A673 (cell line): ENCODE data around the gene SEC14L5. TPM values are rescaled to one million over a fixed set of nuclear protein-coding genes. Genes with fewer than 3 reads are reported as not detected.

Experiments used
- BruUV-seq: library from RNA; stranded (reverse); fragments of 400-500 nt; replicated peaks from 2 replicates; lab custom pipeline; 2021; lab: Mats Ljungman, UMichigan
- CTCF ChIA-PET: fragments of 300-600 bp; sonication (Branson Sonifier 250); formaldehyde crosslinking; loops from one replicate; lab custom pipeline; 2022; ENCODE audit warnings: antibody characterized with exemption; lab: Charles Lee
- POLR2A ChIA-PET: fragments of 300-600 bp; sonication (Branson Sonifier 250); formaldehyde crosslinking; loops from one replicate; lab custom pipeline; 2022; ENCODE audit warnings: antibody characterized with exemption; ENCODE audit not compliant: low non-redundant PET; lab: Charles Lee
- DNase-seq: peaks from one replicate; pipeline ENCODE4 v3.0.0-alpha.2; 2015; ENCODE audit warnings: low spot score
- H3K27ac ChIP-seq: fragments of 200-600 bp; sonication (generic); 2 replicates; pipeline ENCODE4 v1.5.1; 2016; ENCODE audit warnings: mixed run types, low read depth, mild to moderate bottlenecking, mixed read lengths, antibody characterized with exemption, low read length; ENCODE audit not compliant: poor library complexity, severe bottlenecking
- H3K27me3 ChIP-seq: fragments of 200-600 bp; sonication (generic); replicated peaks from 2 replicates; pipeline ENCODE4 v1.6.1; 2017; ENCODE audit warnings: mixed run types, low read depth, mild to moderate bottlenecking, mixed read lengths, antibody characterized with exemption, low read length; ENCODE audit not compliant: insufficient read depth, poor library complexity
- H3K36me3 ChIP-seq: fragments of 200-600 bp; sonication (generic); 2 replicates; pipeline ENCODE4 v1.6.1; 2016; ENCODE audit warnings: mixed run types, mild to moderate bottlenecking, mixed read lengths, antibody characterized with exemption, low read length; ENCODE audit not compliant: insufficient read depth, poor library complexity, severe bottlenecking
- H3K4me1 ChIP-seq: fragments of 200-600 bp; sonication (generic); 2 replicates; pipeline ENCODE4 v1.6.1; 2017; ENCODE audit warnings: mixed run types, mild to moderate bottlenecking, mixed read lengths, antibody characterized with exemption, low read length; ENCODE audit not compliant: insufficient read depth, poor library complexity, severe bottlenecking
- H3K4me3 ChIP-seq: fragments of 200-600 bp; sonication (generic); 2 replicates; pipeline ENCODE4 v1.5.1; 2016; ENCODE audit warnings: low read depth, mixed run types, mild to moderate bottlenecking, mixed read lengths, low read length; ENCODE audit not compliant: poor library complexity, severe bottlenecking
- H3K9me3 ChIP-seq: fragments of 200-600 bp; sonication (generic); 2 replicates; pipeline ENCODE4 v1.6.1; 2016; ENCODE audit warnings: mixed run types, low read depth, mild to moderate bottlenecking, mixed read lengths, antibody characterized with exemption, low read length; ENCODE audit not compliant: poor library complexity, severe bottlenecking
- EZH2 ChIP-seq: fragments of 200-600 bp; sonication (generic); IDR thresholded peaks from 2 replicates; pipeline ENCODE4 v1.6.1; 2017; ENCODE audit warnings: borderline replicate concordance, low read depth, mild to moderate bottlenecking, mixed read lengths, antibody characterized with exemption, low read length; ENCODE audit not compliant: poor library complexity, severe bottlenecking
- intact Hi-C: fragments of 100-400 bp; cut with micrococcal nuclease; formaldehyde crosslinking; loops from one replicate; pipeline ENCODE4 v1.10.0; 2022; ENCODE audit not compliant: unreplicated experiment
- total RNA-seq: library from RNA; stranded (reverse); gene quantifications from 2 replicates; pipeline ENCODE4 v1.2.3, GENCODE V29; 2021
- TF ChIP-seq, protein P1 (sequence below): fragments of 300-800, 200-600 bp; sonication (generic); conservative IDR thresholded peaks from 2 replicates; pipeline ENCODE4 v1.5.1; 2017; ENCODE audit warnings: low read depth, mild to moderate bottlenecking, antibody characterized with exemption, low read length, moderate library complexity, mixed read lengths

The SEC14L5 gene
- total RNA-seq, 1 experiment from 2014 or later, result 0.04 TPM

DNA sequence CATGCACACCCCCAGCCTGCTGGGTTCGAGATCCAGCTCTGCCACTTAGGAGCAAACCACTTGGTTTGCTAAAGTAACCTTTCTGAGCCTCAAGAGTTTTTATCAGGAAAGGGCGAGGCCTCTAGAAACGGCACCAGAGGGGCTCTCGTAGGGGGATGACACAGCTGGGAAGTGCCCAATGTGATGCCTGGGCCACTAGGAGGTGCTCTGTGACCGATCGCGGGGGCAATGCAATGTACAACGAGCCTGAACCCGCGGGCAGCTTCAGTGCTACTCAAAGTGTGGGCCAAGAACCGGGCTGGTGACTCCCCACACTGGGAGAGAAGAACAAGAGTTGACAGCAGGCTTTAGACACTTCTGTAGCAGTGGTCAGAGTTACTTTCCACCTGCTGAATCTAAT lies 98.2 kb downstream of the SEC14L5 start:
- Histone ChIP-seq H3K27ac (no peak overlapping the region), H3K9me3 (no peaks in the 10 kb centered on the region), H3K36me3 (no peaks in the 10 kb centered on the region), H3K4me3 (no peak overlapping the region), H3K27me3 (peaks cover 5% of the 10 kb centered on the region), H3K4me1 (no peaks in the 10 kb centered on the region)
- no TSS peak for BruUV-seq
- intact Hi-C loops, result no loop called here
- no peak for TF ChIP-seq EZH2
- TF ChIP-seq, protein P1, sequence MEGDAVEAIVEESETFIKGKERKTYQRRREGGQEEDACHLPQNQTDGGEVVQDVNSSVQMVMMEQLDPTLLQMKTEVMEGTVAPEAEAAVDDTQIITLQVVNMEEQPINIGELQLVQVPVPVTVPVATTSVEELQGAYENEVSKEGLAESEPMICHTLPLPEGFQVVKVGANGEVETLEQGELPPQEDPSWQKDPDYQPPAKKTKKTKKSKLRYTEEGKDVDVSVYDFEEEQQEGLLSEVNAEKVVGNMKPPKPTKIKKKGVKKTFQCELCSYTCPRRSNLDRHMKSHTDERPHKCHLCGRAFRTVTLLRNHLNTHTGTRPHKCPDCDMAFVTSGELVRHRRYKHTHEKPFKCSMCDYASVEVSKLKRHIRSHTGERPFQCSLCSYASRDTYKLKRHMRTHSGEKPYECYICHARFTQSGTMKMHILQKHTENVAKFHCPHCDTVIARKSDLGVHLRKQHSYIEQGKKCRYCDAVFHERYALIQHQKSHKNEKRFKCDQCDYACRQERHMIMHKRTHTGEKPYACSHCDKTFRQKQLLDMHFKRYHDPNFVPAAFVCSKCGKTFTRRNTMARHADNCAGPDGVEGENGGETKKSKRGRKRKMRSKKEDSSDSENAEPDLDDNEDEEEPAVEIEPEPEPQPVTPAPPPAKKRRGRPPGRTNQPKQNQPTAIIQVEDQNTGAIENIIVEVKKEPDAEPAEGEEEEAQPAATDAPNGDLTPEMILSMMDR, result peak; percentile 77
- CTCF ChIA-PET, result interaction anchor here (0.6 to 1.1 kb wide), 3 partner anchors 28 to 1535 kb away, joined by 3 read pairs; no protein-coding TSS in a partner anchor
- peak; percentile 63 for DNase-seq
- POLR2A ChIA-PET, result no interaction called here

DNA sequence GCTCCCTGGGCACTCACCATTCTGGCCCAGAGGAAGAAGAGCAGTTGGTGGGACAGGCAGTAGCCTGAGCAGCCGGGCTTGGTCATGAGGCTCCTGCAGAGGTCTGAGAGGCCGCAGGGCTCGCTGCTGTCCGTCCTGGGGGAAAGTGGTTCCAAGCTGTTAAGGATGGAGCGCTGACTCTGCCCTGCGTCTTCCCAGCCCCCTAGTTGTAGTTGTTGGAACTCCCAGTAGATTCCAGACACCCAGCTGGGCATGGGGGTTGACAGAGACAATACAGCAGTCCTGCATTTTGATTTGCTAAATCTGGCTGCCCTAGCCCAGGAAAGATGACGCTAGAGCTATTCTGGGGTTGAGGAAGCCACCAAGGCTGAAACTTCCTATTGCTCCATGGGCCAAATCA lies 100.3 kb downstream of the SEC14L5 start:
- peak; percentile 55 for DNase-seq
- Histone ChIP-seq H3K4me1 (no peaks in the 10 kb centered on the region), H3K27ac (no peak overlapping the region), H3K4me3 (no peak overlapping the region), H3K36me3 (no peaks in the 10 kb centered on the region), H3K9me3 (no peaks in the 10 kb centered on the region), H3K27me3 (peaks cover 14% of the 10 kb centered on the region)
- TF ChIP-seq, protein P1, result peak; percentile 28; the same call in 1 of the 2 replicates
- no peak for TF ChIP-seq EZH2
- ChIA-PET POLR2A (no interaction called here), CTCF (no interaction called here)
- intact Hi-C loops, result no loop called here
- BruUV-seq, result no TSS peak

DNA sequence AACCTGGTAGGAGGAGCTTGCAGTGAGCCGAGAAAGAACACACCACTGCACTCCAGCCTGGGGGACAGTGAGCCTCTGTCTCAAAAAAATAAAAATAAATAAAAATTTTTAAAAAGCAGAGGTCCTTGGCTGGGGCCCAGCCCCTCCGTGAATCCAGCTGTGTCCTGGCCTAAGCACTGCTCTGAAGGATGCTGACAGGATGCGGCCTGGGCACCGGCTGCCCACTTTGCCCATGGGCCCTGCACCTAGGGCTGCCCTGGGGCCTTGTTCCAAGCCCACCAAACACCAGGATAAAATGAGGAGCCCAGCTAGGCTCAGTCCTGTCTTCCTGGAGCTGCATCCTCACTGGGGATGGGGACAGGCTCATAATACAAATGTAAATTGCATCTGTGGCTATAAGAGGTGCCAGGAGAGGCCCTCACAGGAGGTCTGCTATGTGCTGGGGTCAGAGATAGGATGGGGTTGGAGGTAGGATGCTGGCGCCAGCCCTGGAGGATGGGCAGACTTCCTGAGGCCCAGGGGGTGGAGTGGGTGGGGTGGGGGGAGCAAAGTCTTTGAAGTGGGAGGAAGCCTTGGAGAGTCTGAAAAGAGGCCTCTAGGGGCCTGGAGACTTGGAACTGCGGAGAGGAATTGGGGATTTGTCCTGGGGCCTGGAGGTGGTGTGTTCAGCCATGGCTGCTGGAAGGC lies 101.4 kb downstream of the SEC14L5 start:
- TF ChIP-seq EZH2, result no peak
- Histone ChIP-seq H3K4me3 (no peak overlapping the region), H3K4me1 (no peaks in the 10 kb centered on the region), H3K27ac (no peak overlapping the region), H3K9me3 (no peaks in the 10 kb centered on the region), H3K36me3 (no peaks in the 10 kb centered on the region), H3K27me3 (peaks cover 21% of the 10 kb centered on the region)
- POLR2A ChIA-PET, result no interaction called here
- DNase-seq, result no peak
- BruUV-seq, result no TSS peak
- CTCF ChIA-PET, result no interaction called here
- intact Hi-C loops, result no loop called here
